ENCODE data around the gene ABCC12. TPM values are rescaled to one million over a fixed set of nuclear protein-coding genes. Genes with fewer than 3 reads are reported as not detected.

The ABCC12 gene
- polyA plus RNA-seq, 2 of the 4 experiments (the other 2 are of a cell fraction), result 0.23 TPM; not detected in 1

Other genes starting within 250 kb of the ABCC12 start
- gene LONP2, start 88.3 kb upstream of the ABCC12 start, polyA plus RNA-seq (2011; rRNA removed), result 51.3 and 53.6 TPM in 2 replicates
- gene LONP2, start 88.3 kb upstream of the ABCC12 start, polyA plus RNA-seq (2017; fragmentation: RNase III; extraction: RNeasy Plus Mini Kit Qiagen cat#74134 plus additional on column Dnase treatment), result 27.8 to 29.7 TPM (median 29.1 TPM) in 3 replicates
- gene ABCC11, start 91.5 kb upstream of the ABCC12 start, polyA plus RNA-seq (2011; rRNA removed), result 0.21 and 0.22 TPM in 2 replicates
- gene ABCC11, start 91.5 kb upstream of the ABCC12 start, polyA plus RNA-seq (2017; fragmentation: RNase III; extraction: RNeasy Plus Mini Kit Qiagen cat#74134 plus additional on column Dnase treatment), result 0.05 to 0.19 TPM (median 0.09 TPM) in 3 replicates
- gene SIAH1, start 229.4 kb upstream of the ABCC12 start, polyA plus RNA-seq (2011; rRNA removed), result 28.5 and 30.0 TPM in 2 replicates
- 12.0 to 13.6 TPM (median 13.3 TPM) in 3 replicates for gene SIAH1, start 229.4 kb upstream of the ABCC12 start, polyA plus RNA-seq (2017; fragmentation: RNase III; extraction: RNeasy Plus Mini Kit Qiagen cat#74134 plus additional on column Dnase treatment)

Data from A549 (cell line).